SK-N-DZ (cell line): ENCODE measurements around the gene CRTC2.
"Not testable (repeated sequence)": the region's sequence is repeated elsewhere in the genome, so short reads cannot be mapped to it uniquely, and the experiment has no call there.

ENCODE experiments used
- DNase-seq: peaks from one replicate; pipeline ENCODE4 v3.0.0-alpha.2; 2015; ENCODE audit warnings: low spot score

The CRTC2 gene

GRCh38 chr1:153929426-153929825, 29.0 kb downstream of the CRTC2 start:
- no peak for DNase-seq

- no peak for DNase-seq
Observed at GRCh38 chr1:153928791-153929341, 29.5 kb downstream of the CRTC2 start.

- DNase-seq: no peak
Observed at GRCh38 chr1:153928245-153928644, 30.2 kb downstream of the CRTC2 start.

- DNase-seq: no peak
Observed at GRCh38 chr1:153926405-153926804, 32.0 kb downstream of the CRTC2 start.

- DNase-seq: peak; percentile 100
Observed at GRCh38 chr1:153922972-153923925, 35.2 kb downstream of the CRTC2 start, which contains the start of gene GATAD2B. TSS of gene GATAD2B (minus strand) at chr1:153922972. CDS start at chr1:153828347, 94,625 bp downstream.

- DNase-seq: peak; percentile 86
Observed at GRCh38 chr1:153922076-153922971, 36.1 kb downstream of the CRTC2 start.

- peak; percentile 41 for DNase-seq
Observed at GRCh38 chr1:153921803-153922075, 36.7 kb downstream of the CRTC2 start.

- no peak for DNase-seq
Observed at GRCh38 chr1:153921080-153921802, 37.2 kb downstream of the CRTC2 start.

- DNase-seq: no peak
Observed at GRCh38 chr1:153919876-153920852, 38.2 kb downstream of the CRTC2 start.

- no peak for DNase-seq
Observed at GRCh38 chr1:153916297-153916696, 42.1 kb downstream of the CRTC2 start.

- no peak for DNase-seq
Observed at GRCh38 chr1:153912349-153912748, 46.1 kb downstream of the CRTC2 start.

GRCh38 chr1:153910560-153910959, 47.9 kb downstream of the CRTC2 start:
- not testable (repeated sequence) for DNase-seq

- DNase-seq: no peak
Observed at GRCh38 chr1:153908071-153908470, 50.3 kb downstream of the CRTC2 start.

GRCh38 chr1:153907134-153907533, 51.3 kb downstream of the CRTC2 start:
- no peak for DNase-seq

GRCh38 chr1:153906396-153906795, 52.0 kb downstream of the CRTC2 start:
- DNase-seq: no peak

GRCh38 chr1:153905908-153906307, 52.5 kb downstream of the CRTC2 start:
- DNase-seq: not testable (repeated sequence)

- no peak for DNase-seq
Observed at GRCh38 chr1:153903841-153904455, 54.5 kb downstream of the CRTC2 start.

- no peak for DNase-seq
Observed at GRCh38 chr1:153899509-153899908, 58.9 kb downstream of the CRTC2 start.
